H1 (cell line): ENCODE results near the gene COLEC11. TPM values are rescaled to one million over a fixed set of nuclear protein-coding genes. Genes with fewer than 3 reads are reported as not detected.

Experiments
- CTCF ChIA-PET: fragments of 300-600 bp; sonication (Branson Sonifier 250); formaldehyde crosslinking; loops from one replicate; lab custom pipeline; 2021; ENCODE audit not compliant: partially characterized antibody; lab: Charles Lee
- POLR2A ChIA-PET: fragments of 300-600 bp; sonication (Branson Sonifier 250); formaldehyde crosslinking; loops from one replicate; lab custom pipeline; 2021; ENCODE audit warnings: inconsistent platforms; ENCODE audit not compliant: partially characterized antibody; lab: Charles Lee
- DNase-seq, 2 experiments: peaks; one replicate each; pipeline versions ENCODE4 v3.0.0 to v3.0.0-alpha.2; 2010 to 2022; ENCODE audit warnings: low spot score in 2 of 2, low read depth in 1 of 2, mixed read lengths in 1 of 2
- FAIRE-seq: peaks from 2 replicates; lab custom pipeline; 2011; peaks lifted over from hg19 to GRCh38; lab: Jason Lieb, UNC
- H2AFZ ChIP-seq: 2 replicates; pipeline ENCODE4 v1.8.1; 2012; ENCODE audit warnings: low read length, inconsistent platforms
- H2AK5ac ChIP-seq: 2 replicates; pipeline ENCODE4 v1.6.1; 2013; ENCODE audit warnings: low read depth, low read length
- H2BK120ac ChIP-seq: replicated peaks from 2 replicates; pipeline ENCODE3; 2013; ENCODE audit warnings: low read depth, low read length, inconsistent platforms
- H2BK12ac ChIP-seq: 2 replicates; pipeline ENCODE4 v1.6.1; 2013; ENCODE audit warnings: low read depth, low read length
- H2BK15ac ChIP-seq: 2 replicates; pipeline ENCODE4 v1.6.1; 2013; ENCODE audit warnings: low read length
- H2BK20ac ChIP-seq: 2 replicates; pipeline ENCODE4 v1.6.1; 2013; ENCODE audit warnings: low read length
- H2BK5ac ChIP-seq: 2 replicates; pipeline ENCODE4 v1.6.1; 2013; ENCODE audit warnings: low read depth, low read length
- H3K14ac ChIP-seq: 2 replicates; pipeline ENCODE4 v1.6.1; 2013; ENCODE audit warnings: inconsistent platforms; ENCODE audit not compliant: insufficient read length
- H3K18ac ChIP-seq: 2 replicates; pipeline ENCODE4 v1.6.1; 2013; ENCODE audit warnings: low read length; ENCODE audit errors: extremely low read depth
- H3K23ac ChIP-seq: 2 replicates; pipeline ENCODE4 v1.6.1; 2013; ENCODE audit warnings: inconsistent platforms; ENCODE audit not compliant: insufficient read length
- H3K23me2 ChIP-seq: 2 replicates; pipeline ENCODE4 v1.6.1; 2013; ENCODE audit warnings: low read depth, low read length
- H3K27ac ChIP-seq: 2 replicates; pipeline ENCODE4 v1.6.1; 2011; ENCODE audit warnings: low read depth, low read length, inconsistent platforms
- H3K27me3 ChIP-seq, 4 experiments: replicated peaks in 1 of 4; 1 replicate in 1 of 4; 2 replicates in 3 of 4; pipeline versions ENCODE4 v1.6.1 to v1.8.1; 2011 to 2013; ENCODE audit warnings: low read length in 3 of 4, mild to moderate bottlenecking in 3 of 4, inconsistent platforms in 2 of 4, mixed read lengths in 2 of 4, moderate library complexity in 1 of 4; ENCODE audit not compliant: control insufficient read depth in 3 of 4, insufficient read depth in 3 of 4; ENCODE audit errors: extremely low read depth in 1 of 4
- H3K36me3 ChIP-seq, 4 experiments: 2 replicates each; pipeline versions ENCODE4 v1.6.1 to v1.8.1; 2011 to 2013; ENCODE audit warnings: mild to moderate bottlenecking in 4 of 4, low read length in 3 of 4, moderate library complexity in 2 of 4, control low read depth in 1 of 4, inconsistent platforms in 1 of 4; ENCODE audit not compliant: insufficient read depth in 4 of 4, control insufficient read depth in 2 of 4
- H3K4ac ChIP-seq: replicated peaks from 2 replicates; pipeline ENCODE3; 2013; ENCODE audit warnings: low read length, low read depth, mixed read lengths, inconsistent platforms; ENCODE audit not compliant: insufficient read length
- H3K4me1 ChIP-seq, 4 experiments: replicated peaks in 1 of 4; 1 replicate in 1 of 4; 2 replicates in 3 of 4; pipeline versions ENCODE4 v1.6.1 to v1.8.1; 2011 to 2013; ENCODE audit warnings: low read length in 3 of 4, inconsistent platforms in 2 of 4, mixed read lengths in 1 of 4; ENCODE audit not compliant: insufficient read depth in 4 of 4, control insufficient read depth in 3 of 4
- H3K4me2 ChIP-seq, 2 experiments: 2 replicates each; pipeline versions ENCODE4 v1.6.1 to v1.8.1; 2011 to 2013; ENCODE audit warnings: low read depth in 2 of 2, low read length in 2 of 2, control low read depth in 1 of 2, inconsistent platforms in 1 of 2, mild to moderate bottlenecking in 1 of 2; ENCODE audit not compliant: insufficient read depth in 1 of 2
- H3K4me3 ChIP-seq, 4 experiments: fragments of 200-600, 300-600 bp in 1 of 4; sonication (generic), shearing (Covaris generic), sonication (Bioruptor Twin) in 1 of 4; 2 replicates each; pipeline versions ENCODE4 v1.5.1 to v1.8.1; 2011 to 2016; ENCODE audit warnings: low read length in 4 of 4, low read depth in 3 of 4, control low read depth in 2 of 4, inconsistent platforms in 2 of 4, mild to moderate bottlenecking in 2 of 4, mixed read lengths in 1 of 4, moderate library complexity in 1 of 4; ENCODE audit not compliant: insufficient read depth in 2 of 4; ENCODE audit errors: extremely low read depth in 1 of 4
- H3K56ac ChIP-seq: replicated peaks from 2 replicates; pipeline ENCODE3; 2013; ENCODE audit warnings: low read depth, mild to moderate bottlenecking, mixed read lengths, low read length, inconsistent platforms; ENCODE audit not compliant: insufficient read length
- H3K79me1 ChIP-seq: 2 replicates; pipeline ENCODE4 v1.6.1; 2013; ENCODE audit warnings: low read depth, low read length, control low read depth
- H3K79me2 ChIP-seq, 2 experiments: 2 replicates each; pipeline versions ENCODE4 v1.6.1 to v1.8.1; 2012 to 2013; ENCODE audit warnings: low read length in 2 of 2, mild to moderate bottlenecking in 2 of 2, inconsistent platforms in 1 of 2; ENCODE audit not compliant: insufficient read depth in 2 of 2, control insufficient read depth in 1 of 2
- H3K9ac ChIP-seq, 4 experiments: replicated peaks in 1 of 4; 1 replicate in 1 of 4; 2 replicates in 3 of 4; pipeline versions ENCODE4 v1.6.1 to v1.8.1; 2011 to 2013; ENCODE audit warnings: low read depth in 3 of 4, low read length in 3 of 4, control low read depth in 2 of 4, mild to moderate bottlenecking in 2 of 4, moderate library complexity in 2 of 4, inconsistent platforms in 1 of 4; ENCODE audit errors: extremely low read depth in 1 of 4
- H3K9me3 ChIP-seq, 2 experiments: 2 replicates each; pipeline versions ENCODE4 v1.6.1 to v1.8.1; 2012 to 2013; ENCODE audit warnings: mild to moderate bottlenecking in 2 of 2, moderate library complexity in 2 of 2, control low read depth in 1 of 2, inconsistent platforms in 1 of 2, low read depth in 1 of 2, low read length in 1 of 2, mixed read lengths in 1 of 2; ENCODE audit not compliant: insufficient read depth in 2 of 2
- H4K20me1 ChIP-seq, 2 experiments: replicated peaks in 1 of 2; 2 replicates each; pipeline versions ENCODE3 to v1.8.1; 2011 to 2013; ENCODE audit warnings: inconsistent platforms in 2 of 2, low read length in 2 of 2, mild to moderate bottlenecking in 1 of 2; ENCODE audit not compliant: insufficient read depth in 2 of 2, control insufficient read depth in 1 of 2
- H4K5ac ChIP-seq: 2 replicates; pipeline ENCODE4 v1.6.1; 2013; ENCODE audit warnings: low read length, low read depth, mixed read lengths, inconsistent platforms; ENCODE audit not compliant: insufficient read length
- H4K8ac ChIP-seq: 2 replicates; pipeline ENCODE4 v1.8.0; 2013; ENCODE audit warnings: mild to moderate bottlenecking, moderate library complexity, low read length, inconsistent platforms; ENCODE audit not compliant: insufficient read depth; ENCODE audit errors: extremely low read depth
- H4K91ac ChIP-seq: replicated peaks from 2 replicates; pipeline ENCODE3; 2013; ENCODE audit warnings: low read length, mixed read lengths, inconsistent platforms; ENCODE audit not compliant: insufficient read length
- FOSL1 ChIP-seq: IDR thresholded peaks from 2 replicates; pipeline ENCODE4 v1.6.1; 2011; ENCODE audit warnings: mild to moderate bottlenecking, low read depth, low read length, moderate library complexity; ENCODE audit not compliant: insufficient read depth
- HDAC6 ChIP-seq: IDR thresholded peaks from one replicate; pipeline ENCODE4 v1.7.1; 2012; ENCODE audit warnings: low read depth, mild to moderate bottlenecking, inconsistent platforms, low read length, moderate library complexity
- JUN ChIP-seq: IDR thresholded peaks from 2 replicates; pipeline ENCODE4 v1.6.1; 2011; ENCODE audit warnings: low read depth, mild to moderate bottlenecking, improper control_type of control experiment, low read length
- PHF8 ChIP-seq: fragments of 200-600 bp; sonication (generic); conservative IDR thresholded peaks from 2 replicates; pipeline ENCODE4 v1.7.1; 2012; ENCODE audit warnings: low read depth, mild to moderate bottlenecking, inconsistent platforms, low read length, moderate library complexity
- SP1 ChIP-seq: IDR thresholded peaks from 2 replicates; pipeline ENCODE4 v1.6.1; 2011; ENCODE audit warnings: low read depth, low read length
- SRF ChIP-seq: IDR thresholded peaks from 2 replicates; pipeline ENCODE4 v1.6.1; 2011; ENCODE audit warnings: mild to moderate bottlenecking, low read depth, low read length, moderate library complexity
- WGBS, 2 experiments: shearing (Covaris generic) in 1 of 2; methylation state at CpG; one replicate each; pipeline versions ENCODE4 v1.1.6 to v1.1.7; 2013 to 2015; ENCODE audit warnings: low lambda C conversion rate in 2 of 2, mixed read lengths in 2 of 2, inconsistent platforms in 1 of 2, low coverage in 1 of 2, missing lambda C conversion rate in 1 of 2; ENCODE audit not compliant: insufficient replicate concordance in 2 of 2, insufficient coverage in 1 of 2, insufficient read length in 1 of 2; ENCODE audit errors: extremely low coverage in 1 of 2, missing lambda C conversion rate in 1 of 2; 5-methylcytosine and 5-hydroxymethylcytosine counted together
- polyA plus RNA-seq, 7 experiments: library from polyadenylated mRNA; depleted of rRNA in 3 of 7; stranded (reverse) in 5 of 7; unstranded in 2 of 7; fragments of >200 nt in 5 of 7; fragments of 200-250 nt in 2 of 7; gene quantifications; 1 replicate in 5 of 7; 2 replicates in 1 of 7; 4 replicates in 1 of 7; pipeline versions ENCODE4 v1.2.1 to v1.2.3, GENCODE V29; 2011 to 2013; ENCODE audit warnings: missing spikeins in 2 of 7, mixed read lengths in 2 of 7
- total RNA-seq: library from RNA; stranded (reverse); fragmentation: NEBNext Ultra II Directional; extraction: Animal tissue kit (Norgen Biotek cat#: 25700); gene quantifications from 2 replicates; pipeline ENCODE4 v1.2.1, GENCODE V29; 2021
- TF ChIP-seq, protein P1 (sequence below): IDR thresholded peaks from 2 replicates; pipeline ENCODE4 v1.6.1; 2011; ENCODE audit warnings: low read depth, mild to moderate bottlenecking, low read length; ENCODE audit not compliant: insufficient read depth

COLEC11 gene
- total and polyA plus RNA-seq, 2 of the 8 experiments (the other 6 are each of a cell fraction or from before 2014, with no cell fraction given) = 0.47 to 0.80 TPM

DNA sequence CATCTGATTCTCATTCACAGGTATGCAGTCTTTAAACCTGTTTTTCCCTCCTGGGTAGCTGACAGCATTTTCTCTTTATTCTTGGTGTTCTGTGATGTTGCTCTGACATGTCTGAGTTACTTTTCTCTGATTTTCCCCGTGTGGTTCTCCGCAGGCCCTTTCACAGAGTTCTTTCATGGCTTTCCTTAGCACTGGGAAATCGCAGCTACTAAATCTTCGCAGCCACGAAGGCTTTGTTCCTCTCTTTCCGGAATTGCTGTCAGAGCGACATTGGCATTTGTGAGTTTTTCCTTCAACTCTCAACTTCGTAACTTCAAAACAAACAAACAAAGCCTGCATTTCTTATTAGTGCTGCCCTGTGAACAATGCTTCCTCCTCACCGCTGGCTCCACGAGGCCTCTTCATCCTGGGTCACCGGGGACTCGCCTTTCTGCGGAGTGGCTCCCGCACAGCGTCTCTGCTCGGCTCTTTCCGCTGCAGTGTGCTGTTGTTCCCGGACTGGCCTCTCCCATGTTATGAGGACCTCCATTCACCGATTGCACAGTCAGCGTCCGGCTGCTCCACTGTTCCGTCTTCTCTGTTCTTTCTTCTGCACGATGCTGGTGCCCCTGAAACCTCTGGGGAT, 16.1 kb downstream of the COLEC11 start:
- Histone ChIP-seq H3K56ac (no peak overlapping the region), H2BK15ac (no peak overlapping the region), H2BK5ac (no peak overlapping the region), H3K18ac (no peak overlapping the region), H3K79me1 (no peaks in the 10 kb centered on the region), H4K91ac (no peak overlapping the region), H3K4me2 (no peak overlapping the region), H3K79me2 (no peaks in the 10 kb centered on the region), H3K27ac (no peak overlapping the region), H3K23me2 (no peaks in the 10 kb centered on the region), H3K4me3 (no peak overlapping the region), H2BK12ac (no peak overlapping the region), H3K9ac (no peak overlapping the region), H3K23ac (no peak overlapping the region), H2AK5ac (no peak overlapping the region), H2BK120ac (no peak overlapping the region), H4K5ac (no peak overlapping the region), H2AFZ (no peak overlapping the region), H2BK20ac (no peak overlapping the region), H3K4me1 (no peaks in the 10 kb centered on the region), H3K4ac (no peak overlapping the region), H4K20me1 (no peaks in the 10 kb centered on the region), H3K36me3 (no peaks in the 10 kb centered on the region), H4K8ac (no peak overlapping the region), H3K9me3 (peaks cover 0 to 10% of the 10 kb centered on the region in 2 experiments; a peak in 1 of 4 replicates), H3K14ac (no peak overlapping the region), H3K27me3 (no peaks in the 10 kb centered on the region; a peak in 1 of 7 replicates)
- POLR2A ChIA-PET = interaction anchor here (1.4 kb wide), 1 partner anchor 35 kb away, joined by 5 read pairs; no protein-coding TSS in a partner anchor
- CTCF ChIA-PET = interaction anchor here (1.0 to 1.8 kb wide), 2 partner anchors 16 to 18 kb away, joined by 3 to 6 read pairs; partner anchors contain the start of gene COLEC11
- TF ChIP-seq HDAC6 (no peak), SP1 (no peak), FOSL1 (no peak), SRF (no peak), PHF8 (no peak), JUN (no peak)
- TF ChIP-seq, protein P1, sequence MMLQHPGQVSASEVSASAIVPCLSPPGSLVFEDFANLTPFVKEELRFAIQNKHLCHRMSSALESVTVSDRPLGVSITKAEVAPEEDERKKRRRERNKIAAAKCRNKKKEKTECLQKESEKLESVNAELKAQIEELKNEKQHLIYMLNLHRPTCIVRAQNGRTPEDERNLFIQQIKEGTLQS = no peak
- FAIRE-seq (no peak), DNase-seq (no peak)
- WGBS, 2 experiments = 88% methylated on average over 23 of the region's 23 CpGs; no CpG with 5 or more reads in 1 of the 2 experiments
